Astrocyte of the hippocampus (primary cell): ENCODE data around the gene MAP2K3.

ENCODE experiments used
- DNase-seq: peaks from one replicate; pipeline ENCODE4 v3.0.0; 2011; ENCODE audit warnings: low read depth, low spot score

The MAP2K3 gene

DNA sequence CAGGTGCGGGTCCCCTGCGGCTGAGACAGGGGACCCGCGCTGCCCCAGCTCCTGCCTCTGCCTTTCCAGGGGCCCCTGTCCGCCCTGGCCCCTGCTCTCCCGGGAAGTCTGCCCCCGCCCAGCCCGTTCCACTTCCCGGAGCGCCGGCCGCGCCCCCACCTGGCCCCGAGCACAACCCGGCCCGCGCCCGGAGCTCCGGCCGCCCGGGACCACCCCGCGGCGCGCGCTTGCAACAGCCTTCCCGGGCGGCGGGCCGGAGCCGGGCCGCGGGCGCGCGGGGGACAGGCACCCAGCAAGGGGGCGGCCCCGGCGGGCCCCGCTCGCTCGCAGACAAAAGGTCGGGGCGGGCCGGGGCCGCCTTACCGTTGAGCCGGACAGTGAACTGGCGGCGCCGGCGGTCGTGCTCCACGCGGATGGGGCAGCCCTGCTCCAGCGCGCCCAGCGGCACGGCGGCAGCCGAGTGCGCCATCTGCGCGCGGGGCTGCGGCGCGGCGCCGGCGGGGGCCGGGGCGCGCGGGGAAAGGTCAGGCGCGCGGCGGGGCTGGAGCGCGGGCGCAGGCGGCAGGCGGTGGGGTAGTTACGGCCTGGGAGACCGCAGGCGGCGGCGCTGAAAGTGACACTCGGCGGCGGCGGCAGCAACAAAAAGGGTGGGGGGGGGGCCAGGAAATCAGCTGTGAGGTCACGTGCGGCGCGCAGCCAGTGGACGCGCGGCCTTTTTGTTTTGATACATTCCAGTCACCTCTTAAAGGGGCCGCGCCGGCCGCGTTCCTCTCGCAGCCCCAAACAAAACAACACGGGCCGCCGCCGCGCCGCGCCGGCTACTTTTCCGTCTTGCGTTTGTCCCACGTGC lies 31.5 kb upstream of the MAP2K3 start, which contains the start of gene NATD1:
TSS of gene NATD1 (minus strand) at position 615 of the 850 bp plus-strand sequence. CDS start at position 469, 146 bp downstream.
- DNase-seq, result peak; percentile 93

GRCh38 chr17:21253646-21254441 lies 30.7 kb upstream of the MAP2K3 start:
- no peak for DNase-seq

- no peak for DNase-seq
Measured at GRCh38 chr17:21258593-21258992, 25.9 kb upstream of the MAP2K3 start.

- DNase-seq, result no peak
Measured at GRCh38 chr17:21262259-21262993, 22.1 kb upstream of the MAP2K3 start.

DNA sequence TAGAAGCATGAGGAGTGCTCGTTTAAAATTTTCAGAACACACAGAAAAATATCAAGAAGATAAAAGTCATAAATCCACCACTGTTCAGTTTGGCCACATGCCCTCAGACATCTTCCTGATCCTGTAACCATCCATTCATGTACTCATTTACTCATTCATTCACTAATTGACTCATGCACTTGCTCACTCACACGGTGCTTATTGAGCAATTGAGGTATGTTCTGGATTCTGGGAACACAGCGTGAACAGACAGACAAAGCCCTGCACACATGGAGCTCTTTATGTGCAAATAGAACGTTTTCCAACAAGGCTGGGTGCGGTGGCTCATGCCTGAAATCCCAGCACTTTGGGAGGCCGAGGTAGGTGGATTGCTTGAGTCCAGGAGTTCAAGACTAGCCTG lies 21.1 kb upstream of the MAP2K3 start:
- peak; percentile 41 for DNase-seq

- no peak for DNase-seq
Measured at GRCh38 chr17:21268596-21269188, 15.8 kb upstream of the MAP2K3 start.

DNA sequence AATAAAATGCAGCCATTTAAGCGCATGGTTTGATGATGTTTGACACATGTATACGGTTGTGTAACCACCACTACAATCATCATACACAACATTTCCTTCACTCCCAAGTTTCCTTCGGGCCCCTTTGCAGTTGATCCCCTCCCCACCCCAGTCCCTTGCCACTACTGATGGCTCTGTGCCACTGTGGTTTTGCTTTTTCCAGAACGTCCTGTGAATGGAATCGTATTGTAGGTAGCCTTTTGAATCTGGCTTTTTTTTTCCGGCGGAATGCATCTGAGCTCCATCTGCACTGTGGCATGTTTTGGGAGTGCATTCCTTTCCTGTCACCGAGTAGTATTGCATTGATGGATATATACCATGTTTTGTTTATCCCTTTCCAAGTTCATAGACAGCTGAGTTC lies 15.1 kb upstream of the MAP2K3 start:
- peak; percentile 35 for DNase-seq

DNA sequence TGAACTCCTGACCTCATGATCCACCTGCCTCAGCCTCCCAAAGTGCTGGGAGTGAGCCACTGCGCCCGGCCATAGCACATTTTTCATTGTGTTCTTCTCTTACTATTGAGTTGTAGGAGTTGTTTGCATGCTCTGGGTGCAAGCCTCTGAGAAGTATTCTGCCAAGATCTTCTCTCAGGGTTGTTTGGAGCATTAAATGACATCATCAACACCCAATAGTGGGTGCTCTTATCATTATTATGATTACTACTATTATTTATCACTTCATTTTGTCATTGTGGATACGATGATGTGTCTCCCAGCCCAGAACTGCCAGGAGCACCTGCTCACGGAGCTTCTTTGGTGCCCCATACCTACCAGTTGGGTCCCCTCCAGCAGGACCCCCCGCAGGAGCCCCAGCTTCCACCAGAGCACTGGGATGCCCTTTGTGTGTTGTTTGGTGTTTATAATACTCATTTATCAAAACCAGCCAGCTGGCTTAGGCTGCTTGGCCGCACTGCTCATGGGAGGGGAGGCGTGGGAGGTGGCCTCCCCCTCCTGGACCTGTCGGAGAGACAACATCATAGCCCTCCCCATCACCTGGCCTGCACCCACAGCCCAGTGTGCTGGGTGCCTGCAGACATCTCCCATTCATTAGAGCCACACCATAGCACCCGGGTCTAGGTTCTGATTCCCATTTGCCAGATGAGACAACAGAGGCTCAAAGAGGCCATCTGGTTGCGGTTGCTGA lies 12.9 kb upstream of the MAP2K3 start:
- DNase-seq, result no peak

GRCh38 chr17:21272250-21272649 lies 12.3 kb upstream of the MAP2K3 start:
- no peak for DNase-seq

GRCh38 chr17:21272881-21273792 lies 11.4 kb upstream of the MAP2K3 start:
- DNase-seq, result no peak

GRCh38 chr17:21275047-21275578 lies 9.4 kb upstream of the MAP2K3 start:
- peak; percentile 70 for DNase-seq

- peak; percentile 93 for DNase-seq
Measured at GRCh38 chr17:21275579-21276263, 8.8 kb upstream of the MAP2K3 start.

DNA sequence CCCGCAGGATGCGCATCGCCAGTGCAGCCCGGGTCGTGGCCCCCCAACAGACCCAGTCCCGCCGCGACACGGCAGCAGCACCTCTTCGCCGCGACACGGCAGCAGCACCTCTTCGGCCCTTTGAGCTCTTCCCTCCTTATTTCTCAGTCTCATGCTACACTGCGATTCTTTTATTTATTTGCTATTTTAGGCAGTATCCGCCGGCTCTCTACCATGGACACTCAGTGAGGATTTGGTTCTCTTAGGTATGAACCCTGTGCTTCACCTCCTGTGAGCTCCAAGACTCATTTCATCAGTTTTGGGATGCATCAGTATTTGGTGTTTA lies 8.3 kb upstream of the MAP2K3 start:
- no peak for DNase-seq

DNA sequence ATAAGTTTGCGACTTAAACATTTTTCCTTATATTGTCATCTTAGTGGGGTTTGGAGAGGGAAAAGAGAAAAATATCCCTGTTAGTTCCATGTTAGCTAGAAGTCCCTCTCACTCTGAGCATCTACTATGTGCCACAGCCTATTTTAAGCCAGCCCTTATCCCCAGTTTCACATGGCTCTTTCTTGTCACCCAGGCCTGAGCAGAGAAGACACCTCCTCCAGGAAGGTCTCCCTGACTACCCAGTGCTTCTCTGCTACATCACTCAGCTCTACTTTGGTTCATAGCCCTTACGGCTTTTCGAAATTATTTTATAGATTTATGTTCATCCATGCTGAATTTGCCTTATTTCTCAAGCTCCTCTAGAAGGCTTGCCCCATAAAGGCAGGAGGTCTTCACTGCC lies 7.2 kb upstream of the MAP2K3 start:
- DNase-seq, result no peak

DNA sequence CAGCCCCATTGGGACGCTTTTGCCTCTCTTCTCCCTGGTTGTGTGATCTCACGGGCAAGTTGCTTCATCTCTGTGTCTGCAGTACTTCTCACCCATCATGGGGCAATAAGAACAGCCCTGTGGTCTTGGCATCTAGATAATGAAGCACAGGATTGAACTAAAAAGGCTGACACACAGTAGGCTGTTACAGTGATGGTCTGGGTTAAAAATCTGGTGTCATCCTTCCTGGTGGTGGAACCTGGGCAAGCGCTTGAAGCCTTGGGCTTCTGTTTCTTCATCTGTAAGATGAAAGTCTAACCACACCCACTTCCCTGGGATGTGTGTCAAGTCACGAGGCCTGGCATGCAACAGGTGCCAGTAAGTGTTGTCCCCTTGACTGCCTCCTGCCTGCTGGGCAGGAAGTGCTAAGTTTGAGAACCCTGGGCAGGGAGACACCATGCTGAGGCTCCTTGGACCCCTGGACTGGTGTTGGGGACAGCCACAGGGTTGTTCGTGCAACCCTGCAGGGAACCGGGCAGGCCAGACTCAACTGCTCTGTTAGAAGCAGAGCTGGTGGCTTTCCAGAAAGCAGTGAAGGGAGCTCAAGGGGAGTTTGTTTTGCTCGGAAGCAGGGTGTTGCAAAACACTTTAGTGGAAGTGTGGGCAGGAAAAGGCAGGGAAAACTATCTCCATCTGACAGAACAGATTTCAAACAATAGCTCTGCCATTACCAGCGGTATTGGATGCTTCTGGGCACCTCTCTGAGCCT lies 5.9 kb upstream of the MAP2K3 start:
- no peak for DNase-seq

GRCh38 chr17:21279198-21279535 lies 5.3 kb upstream of the MAP2K3 start:
- DNase-seq, result no peak

DNA sequence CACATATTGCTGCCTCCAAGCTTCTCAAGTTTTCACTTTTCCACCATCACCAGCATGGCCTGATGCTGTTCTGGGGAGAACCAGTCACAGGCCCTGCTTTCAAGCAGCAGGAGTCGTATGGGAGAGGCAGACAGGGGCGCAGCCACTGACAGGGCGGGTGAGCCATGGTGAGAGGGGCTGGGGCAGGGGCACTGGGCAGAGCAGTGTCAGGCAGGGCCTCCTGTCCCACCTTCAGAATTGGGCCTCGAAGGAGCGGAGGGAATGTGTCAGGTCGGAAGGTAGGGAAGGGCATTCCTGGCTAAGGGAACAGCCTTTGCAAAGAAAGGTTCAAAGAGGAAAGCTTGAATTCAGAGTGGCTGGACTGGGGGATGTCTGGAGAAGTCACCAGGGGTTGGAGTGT lies 4.9 kb upstream of the MAP2K3 start:
- no peak for DNase-seq

DNA sequence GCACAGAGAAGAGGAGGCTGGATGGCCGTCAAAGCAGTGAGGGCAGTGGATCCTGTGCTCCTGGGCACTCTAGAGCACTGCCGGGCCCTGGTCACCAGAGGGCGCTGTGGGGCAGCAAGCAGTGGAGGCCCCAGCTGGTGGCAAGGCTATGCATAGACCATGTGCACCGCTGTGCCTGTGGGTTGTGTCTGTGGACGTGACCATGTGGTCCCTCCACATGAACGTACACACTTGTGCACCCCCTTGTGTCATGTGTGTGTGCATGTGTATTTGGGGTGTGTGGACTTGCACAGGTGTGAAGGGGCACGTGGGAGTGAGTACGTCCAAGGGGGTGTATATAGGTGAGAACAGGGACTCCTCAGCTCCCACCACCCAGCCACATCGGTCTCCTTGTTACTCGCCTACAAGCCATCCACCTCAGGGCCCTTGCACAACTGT lies 4.4 kb upstream of the MAP2K3 start:
- DNase-seq, result peak; percentile 91

- peak; percentile 96 for DNase-seq
Measured at GRCh38 chr17:21282231-21282630, 2.3 kb upstream of the MAP2K3 start.
